Fibroblast of skin of left quadriceps (primary cell): ENCODE results near the gene DMP1.
"Not testable (repeated sequence)": the region's sequence is repeated elsewhere in the genome, so short reads cannot be mapped to it uniquely, and the experiment has no call there.

ENCODE experiments used
- DNase-seq, 2 experiments: peaks; one replicate each; pipeline ENCODE4 v3.0.0-alpha.2; 2013; ENCODE audit warnings: low read depth in 2 of 2

DMP1 gene

GRCh38 chr4:87680271-87680670 lies 30.2 kb downstream of the DMP1 start:
- no peak for DNase-seq

GRCh38 chr4:87688316-87688715 lies 38.2 kb downstream of the DMP1 start:
- no peak for DNase-seq

- not testable (repeated sequence) for DNase-seq
These were observed 40.9 kb downstream of the DMP1 start for GRCh38 chr4:87690947-87691346.

GRCh38 chr4:87692060-87692459 lies 42.0 kb downstream of the DMP1 start:
- DNase-seq: not testable (repeated sequence)

- no peak for DNase-seq
These were observed 47.2 kb downstream of the DMP1 start for GRCh38 chr4:87697272-87697671.

- DNase-seq: no peak
These were observed 47.9 kb downstream of the DMP1 start for GRCh38 chr4:87697945-87698344.

- DNase-seq: no peak
These were observed 48.3 kb downstream of the DMP1 start for GRCh38 chr4:87698394-87698793.

GRCh38 chr4:87704001-87704400 lies 53.9 kb downstream of the DMP1 start:
- no peak for DNase-seq

GRCh38 chr4:87707279-87707918 lies 57.3 kb downstream of the DMP1 start:
- no peak for DNase-seq
